Nephron progenitor cell (in vitro differentiated cells): ENCODE data around the gene DPF3.

ENCODE experiments used
- DNase-seq: peaks from one replicate; pipeline ENCODE4 v3.0.0; 2021
- H3K27ac Mint-ChIP-seq: 2 replicates; pipeline ENCODE4 v1.8.0; 2021; ENCODE audit warnings: mild to moderate bottlenecking, moderate library complexity, mixed read lengths
- H3K27me3 Mint-ChIP-seq: 2 replicates; pipeline ENCODE4 v1.8.0; 2021; ENCODE audit warnings: mild to moderate bottlenecking, low read depth, mixed read lengths; ENCODE audit not compliant: poor library complexity
- H3K36me3 Mint-ChIP-seq: 2 replicates; pipeline ENCODE4 v1.8.0; 2021; ENCODE audit warnings: low read depth, mixed read lengths
- H3K4me1 Mint-ChIP-seq: 2 replicates; pipeline ENCODE4 v1.8.0; 2021; ENCODE audit warnings: mixed read lengths
- H3K4me3 Mint-ChIP-seq: 2 replicates; pipeline ENCODE4 v1.8.0; 2021; ENCODE audit warnings: mild to moderate bottlenecking, moderate library complexity, mixed read lengths
- H3K9me3 Mint-ChIP-seq: 2 replicates; pipeline ENCODE4 v1.8.0; 2021; ENCODE audit warnings: mild to moderate bottlenecking, moderate library complexity, mixed read lengths
- TF ChIP-seq, protein P1 (sequence below): fragments of 200-600 bp; sonication (generic); IDR thresholded peaks from 2 replicates; pipeline ENCODE4 v1.5.0; 2021; ENCODE audit warnings: antibody characterized with exemption

DPF3 gene

DNA sequence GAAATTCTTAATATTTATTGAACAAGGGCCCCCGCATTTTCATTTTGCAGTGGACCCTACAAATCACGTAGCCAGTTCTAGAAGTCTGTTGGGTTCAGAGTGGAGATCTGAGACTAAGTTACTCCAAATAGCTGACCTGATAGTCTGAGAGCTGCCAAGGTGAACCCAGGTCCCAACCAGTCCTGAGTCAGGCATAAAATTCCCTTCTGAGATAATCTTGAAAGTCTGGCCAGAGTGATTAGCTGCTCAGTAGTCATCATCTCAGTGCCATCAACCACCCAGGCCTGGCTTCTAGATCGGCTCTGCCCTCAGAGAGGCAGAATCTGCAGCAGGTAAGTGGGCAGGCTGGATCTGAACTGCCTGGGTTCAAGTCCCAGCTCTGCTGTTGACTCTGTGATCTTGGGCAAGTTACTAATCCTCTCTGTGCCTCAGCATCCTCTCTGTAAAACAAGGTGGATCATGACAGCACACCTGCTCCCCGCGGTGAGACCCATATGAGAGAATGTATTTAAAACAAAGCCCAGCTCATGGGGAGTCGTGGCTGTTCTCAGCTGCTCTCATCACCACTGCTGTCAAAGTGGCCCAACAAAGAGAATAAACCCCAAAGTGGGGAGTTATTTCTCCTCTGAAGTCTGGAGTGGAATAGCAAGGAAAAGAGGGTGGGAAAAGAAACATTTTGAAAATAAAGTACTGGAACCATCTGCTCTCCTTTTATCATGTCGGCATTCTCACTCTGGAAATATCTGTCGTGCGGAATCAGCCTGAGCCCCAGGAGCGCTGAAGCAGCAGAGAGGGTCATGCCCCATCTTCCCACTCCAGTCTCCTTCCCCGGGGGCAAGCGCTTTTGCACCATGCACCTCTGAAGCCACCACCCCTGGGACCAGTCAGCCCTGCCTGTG is 193.3 kb downstream of the DPF3 start:
- no peak overlapping the region for H3K4me3 Mint-ChIP-seq
- H3K4me1 Mint-ChIP-seq = peaks cover 38% of the 10 kb centered on the region
- TF ChIP-seq, protein P1, sequence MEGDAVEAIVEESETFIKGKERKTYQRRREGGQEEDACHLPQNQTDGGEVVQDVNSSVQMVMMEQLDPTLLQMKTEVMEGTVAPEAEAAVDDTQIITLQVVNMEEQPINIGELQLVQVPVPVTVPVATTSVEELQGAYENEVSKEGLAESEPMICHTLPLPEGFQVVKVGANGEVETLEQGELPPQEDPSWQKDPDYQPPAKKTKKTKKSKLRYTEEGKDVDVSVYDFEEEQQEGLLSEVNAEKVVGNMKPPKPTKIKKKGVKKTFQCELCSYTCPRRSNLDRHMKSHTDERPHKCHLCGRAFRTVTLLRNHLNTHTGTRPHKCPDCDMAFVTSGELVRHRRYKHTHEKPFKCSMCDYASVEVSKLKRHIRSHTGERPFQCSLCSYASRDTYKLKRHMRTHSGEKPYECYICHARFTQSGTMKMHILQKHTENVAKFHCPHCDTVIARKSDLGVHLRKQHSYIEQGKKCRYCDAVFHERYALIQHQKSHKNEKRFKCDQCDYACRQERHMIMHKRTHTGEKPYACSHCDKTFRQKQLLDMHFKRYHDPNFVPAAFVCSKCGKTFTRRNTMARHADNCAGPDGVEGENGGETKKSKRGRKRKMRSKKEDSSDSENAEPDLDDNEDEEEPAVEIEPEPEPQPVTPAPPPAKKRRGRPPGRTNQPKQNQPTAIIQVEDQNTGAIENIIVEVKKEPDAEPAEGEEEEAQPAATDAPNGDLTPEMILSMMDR = no peak
- DNase-seq = no peak
- H3K36me3 Mint-ChIP-seq = peaks cover 17% of the 10 kb centered on the region
- no peaks in the 10 kb centered on the region for H3K27me3 Mint-ChIP-seq
- peak overlapping the region; percentile 20 for H3K27ac Mint-ChIP-seq
- peaks cover 3% of the 10 kb centered on the region for H3K9me3 Mint-ChIP-seq

GRCh38 chr14:72699852-72700257 is 194.0 kb downstream of the DPF3 start:
- DNase-seq = no peak
- TF ChIP-seq, protein P1 = no peak
- Mint-ChIP-seq H3K4me1 (peaks cover 38% of the 10 kb centered on the region), H3K27ac (peak overlapping the region; percentile 25), H3K4me3 (no peak overlapping the region), H3K9me3 (no peaks in the 10 kb centered on the region), H3K36me3 (peaks cover 10% of the 10 kb centered on the region), H3K27me3 (no peaks in the 10 kb centered on the region)

DNA sequence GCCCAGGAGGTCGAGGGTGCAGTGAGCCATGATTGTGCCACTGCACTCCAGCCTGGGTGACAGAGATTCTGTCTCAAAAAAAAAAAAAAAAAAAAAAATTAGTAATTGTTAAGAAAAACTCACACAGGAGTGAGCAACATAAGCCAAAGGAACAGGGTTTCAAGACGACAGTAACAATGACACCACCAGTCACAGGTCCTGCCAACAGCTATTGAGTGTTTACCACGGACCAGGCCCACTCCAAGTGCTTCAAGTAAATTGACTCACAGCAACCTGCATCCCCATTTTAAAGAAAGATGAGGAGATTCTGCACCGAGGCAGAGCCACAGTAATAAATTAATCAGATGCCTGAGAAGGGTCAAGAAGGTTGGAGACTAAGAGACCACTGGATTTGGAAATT is 194.5 kb downstream of the DPF3 start:
- H3K4me1 Mint-ChIP-seq = peaks cover 38% of the 10 kb centered on the region
- H3K36me3 Mint-ChIP-seq = peaks cover 6% of the 10 kb centered on the region
- no peak overlapping the region for H3K27ac Mint-ChIP-seq
- no peak overlapping the region for H3K4me3 Mint-ChIP-seq
- TF ChIP-seq, protein P1 = no peak
- H3K27me3 Mint-ChIP-seq = no peaks in the 10 kb centered on the region
- no peaks in the 10 kb centered on the region for H3K9me3 Mint-ChIP-seq
- no peak for DNase-seq

DNA sequence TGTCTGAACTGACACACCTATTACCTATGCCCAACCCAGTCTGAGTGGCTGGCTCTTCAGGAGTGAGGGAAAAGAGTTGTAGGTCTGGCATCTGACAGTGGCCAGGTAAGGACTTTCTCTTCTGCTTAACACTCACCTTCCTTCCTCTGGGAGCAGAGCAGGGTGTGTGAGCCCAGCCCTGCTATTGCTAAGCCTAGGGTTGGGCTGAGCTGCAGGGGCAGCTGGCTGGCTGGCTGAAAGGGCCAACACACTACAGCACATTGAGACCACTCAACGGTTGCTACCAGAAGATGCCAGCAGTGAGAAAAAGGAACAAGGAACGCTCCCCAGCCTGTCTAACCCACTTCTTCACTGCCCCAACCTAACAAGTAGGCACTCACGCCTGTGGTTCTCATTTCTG is 201.2 kb downstream of the DPF3 start:
- Mint-ChIP-seq H3K4me1 (peaks cover 40% of the 10 kb centered on the region), H3K36me3 (peaks cover 45% of the 10 kb centered on the region), H3K27me3 (peaks cover 9% of the 10 kb centered on the region), H3K9me3 (peaks cover 5% of the 10 kb centered on the region), H3K27ac (peak overlapping the region; percentile 70), H3K4me3 (no peak overlapping the region)
- no peak for DNase-seq
- TF ChIP-seq, protein P1 = no peak

DNA sequence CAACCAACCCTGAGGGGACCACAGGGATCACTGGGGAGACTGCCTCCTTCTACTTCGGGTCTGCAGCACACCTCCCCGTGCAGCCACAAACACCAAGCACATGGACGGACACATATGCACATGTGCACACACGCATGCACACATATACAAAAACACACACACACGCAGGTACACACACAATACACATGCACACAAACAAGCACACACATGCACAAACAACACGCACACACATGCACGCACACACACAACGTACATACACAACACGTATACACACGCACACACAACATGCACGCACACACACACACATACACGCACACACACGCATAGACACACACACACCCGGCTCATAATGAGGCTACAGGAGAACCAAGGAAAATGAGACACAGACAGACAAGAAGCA is 203.6 kb downstream of the DPF3 start:
- DNase-seq = no peak
- H3K4me1 Mint-ChIP-seq = peaks cover 35% of the 10 kb centered on the region
- no peak overlapping the region for H3K27ac Mint-ChIP-seq
- H3K9me3 Mint-ChIP-seq = peaks cover 7% of the 10 kb centered on the region
- H3K4me3 Mint-ChIP-seq = no peak overlapping the region
- H3K36me3 Mint-ChIP-seq = peaks cover 59% of the 10 kb centered on the region
- peaks cover 12% of the 10 kb centered on the region for H3K27me3 Mint-ChIP-seq
- TF ChIP-seq, protein P1 = no peak
